GM12878 (cell line): ENCODE measurements around the gene SLC7A5.

Experiments used
- ATF7 ChIP-seq: fragments of 450-650 bp; IDR thresholded peaks from 2 replicates; pipeline ENCODE4 v1.6.1; 2016; ENCODE audit warnings: low read depth, mild to moderate bottlenecking
- CREM ChIP-seq: IDR thresholded peaks from 2 replicates; pipeline ENCODE4 v1.6.1; 2014; ENCODE audit warnings: antibody characterized with exemption, low read depth
- CTCF ChIP-seq, 3 experiments: IDR thresholded peaks in 2 of 3; conservative IDR thresholded peaks in 1 of 3; 2 replicates each; pipeline ENCODE4 v1.5.1; 2011; ENCODE audit warnings: low read depth in 3 of 3, low read length in 3 of 3, mild to moderate bottlenecking in 3 of 3, control low read depth in 2 of 3, moderate library complexity in 2 of 3, inconsistent platforms in 1 of 3, mixed read lengths in 1 of 3; ENCODE audit not compliant: control insufficient read depth in 2 of 3, insufficient read depth in 1 of 3; ENCODE audit errors: extremely low read depth in 1 of 3
- E2F4 ChIP-seq: IDR thresholded peaks from 2 replicates; pipeline ENCODE4 v1.6.1; 2012; ENCODE audit warnings: low read depth, low read length, improper control_type of control experiment
- ETV6 ChIP-seq, 2 experiments: fragments of 450-650 bp in 1 of 2; IDR thresholded peaks in 1 of 2; conservative IDR thresholded peaks in 1 of 2; 2 replicates each; pipeline ENCODE4 v1.6.1; 2014; ENCODE audit warnings: antibody characterized with exemption in 1 of 2, borderline replicate concordance in 1 of 2, low read depth in 1 of 2, mild to moderate bottlenecking in 1 of 2, moderate library complexity in 1 of 2
- EZH2 ChIP-seq: IDR thresholded peaks from 2 replicates; pipeline ENCODE4 v1.6.1; 2012; ENCODE audit warnings: low read depth, mild to moderate bottlenecking, control low read depth, inconsistent platforms, low read length, borderline replicate concordance; ENCODE audit not compliant: control insufficient read depth
- MEF2A ChIP-seq: IDR thresholded peaks from 2 replicates; pipeline ENCODE4 v1.6.1; 2011; ENCODE audit warnings: low read depth, mild to moderate bottlenecking, low read length, moderate library complexity; ENCODE audit not compliant: insufficient read depth
- POLR2A ChIP-seq: IDR thresholded peaks from 2 replicates; pipeline ENCODE4 v1.6.1; 2011; ENCODE audit warnings: low read depth, mild to moderate bottlenecking, low read length
- SREBF1 ChIP-seq: IDR thresholded peaks from 2 replicates; pipeline ENCODE4 v1.6.1; 2012; ENCODE audit warnings: mild to moderate bottlenecking, low read length
- TCF12 ChIP-seq: IDR thresholded peaks from 2 replicates; pipeline ENCODE4 v1.6.1; 2011; ENCODE audit warnings: low read depth, mild to moderate bottlenecking, low read length

GRCh38 chr16:87843678-87844105, 25.6 kb downstream of the SLC7A5 start:
- no peak for TF ChIP-seq TCF12
- TF ChIP-seq CTCF (IDR thresholded peaks at IDR 0.05 in 2 of 3, conservative IDR thresholded peaks at IDR 0.05 in 1 of 3; ENCODE audit: control insufficient read depth in 2 of 3, extremely low read depth in 1 of 3, insufficient read depth in 1 of 3, low read depth in 3 of 3, low read length in 3 of 3), result no peak
- no peak for TF ChIP-seq ATF7
- TF ChIP-seq SREBF1, result no peak
- TF ChIP-seq ETV6 (conservative IDR thresholded peaks at IDR 0.05 in 1 of 2, IDR thresholded peaks at IDR 0.05 in 1 of 2; ENCODE audit: borderline replicate concordance in 1 of 2, low read depth in 1 of 2), result no peak
- TF ChIP-seq POLR2A, result no peak
- no peak for TF ChIP-seq E2F4
- TF ChIP-seq CREM, result no peak
- no peak for TF ChIP-seq EZH2
- TF ChIP-seq MEF2A, result no peak
